Measurements from ENCODE around the gene FIBIN.

- no peak for TF ChIP-seq CTCF (conservative IDR thresholded peaks at IDR 0.05 in 1 of 2, IDR thresholded peaks at IDR 0.05 in 1 of 2; ENCODE audit: extremely low read depth in 1 of 2, insufficient read depth in 1 of 2, low read depth in 1 of 2, low read length in 2 of 2)
- TF ChIP-seq EZH2 (IDR thresholded peaks at IDR 0.05; ENCODE audit: borderline replicate concordance, low read length), result no peak
Observed at GRCh38 chr11:26974996-26975395, 18.9 kb upstream of the FIBIN start.

Data from mammary epithelial cell (primary cell).